Pancreas (tissue), 10 donors: ENCODE measurements around the gene COL5A3. TPM values are rescaled to one million over a fixed set of nuclear protein-coding genes. Genes with fewer than 3 reads are reported as not detected.

Source experiments
- ATAC-seq, 4 donors: fragments of 200-7000 bp; cut with Tn5 transposase; one replicate each; pipeline versions ENCODE4 v1.8.0 to v1.9.1; 2020; ENCODE audit warnings: mild to moderate bottlenecking in 4 of 4, moderate library complexity in 4 of 4
- DNase-seq, 6 donors: peaks; one replicate each; pipeline ENCODE4 v3.0.0-alpha.2; 2020
- FAIRE-seq: peaks from 2 replicates; lab custom pipeline; 2012; peaks lifted over from hg19 to GRCh38; lab: Jason Lieb, UNC
- H3K27ac ChIP-seq, 4 donors: fragments of 200-600 bp; sonication (generic); 1 replicate in 3 of 4; 2 replicates in 1 of 4; pipeline versions ENCODE4 v1.5.0 to v1.8.0; 2020
- H3K27me3 ChIP-seq, 4 donors: fragments of 200-600 bp; one replicate each; pipeline ENCODE4 v1.8.0; 2021
- H3K36me3 ChIP-seq, 3 donors: fragments of 200-600 bp; sonication (generic) in 1 of 3; one replicate each; pipeline versions ENCODE4 v1.5.0 to v1.8.0; 2020 to 2021
- H3K4me1 ChIP-seq, 3 donors: fragments of 200-600 bp; one replicate each; pipeline ENCODE4 v1.8.0; 2021
- H3K4me3 ChIP-seq, 4 donors: fragments of 200-600 bp; sonication (generic) in 2 of 4; one replicate each; pipeline versions ENCODE4 v1.5.0 to v1.8.0; 2020 to 2021
- H3K9me3 ChIP-seq, 4 donors: fragments of 200-600 bp; one replicate each; pipeline ENCODE4 v1.8.0; 2021
- CTCF ChIP-seq, 4 donors: fragments of 200-600 bp; sonication (generic) in 3 of 4; IDR thresholded peaks; one replicate each; pipeline versions ENCODE4 v1.5.0 to v1.8.0; 2021; ENCODE audit warnings: antibody characterized with exemption in 4 of 4
- WGBS, 2 donors: extraction: QIAGEN DNeasy Blood & Tissue Kit; methylation state at CpG; one replicate each; pipeline ENCODE4 v1.1.7; 2013; 5-methylcytosine and 5-hydroxymethylcytosine counted together
- intact Hi-C, 3 donors: fragments of 100-400 bp; cut with DNase I; formaldehyde crosslinking; loops; one replicate each; pipeline versions ENCODE4 v1.11.1 to v1.14.2; 2022
- polyA plus RNA-seq, 2 donors: library from polyadenylated mRNA; stranded (reverse); fragments of 200-250 nt; gene quantifications; one replicate each; pipeline ENCODE4 v1.2.3, GENCODE V29; 2013
- total RNA-seq, 6 donors: library from RNA; stranded (reverse); fragmentation: NEBNext Ultra II Directional in 4 of 6; extraction: Animal tissue kit (Norgen Biotek cat#: 25700) in 4 of 6; gene quantifications; one replicate each; pipeline versions ENCODE4 v1.2.1 to v1.2.4, GENCODE V29; 2021 to 2023
- donor health status: healthy with polysubstance abuse.
- donor health status: DM: no; HTN: no; CAD: no; lungs with moderate emphysema.
- donor health status: DM: no; HTN: no; CAD: no.
- donor health status: control.
- donor health status: control.
- donor health status: Bipolar disorder and iron deficiency.
- donor health status: DM: yes; HTN: yes; CAD: no.
- donor health status: DM: no; HTN: no; CAD: no.
- donor health status: DM: no; HTN: no; CAD: no.
- donor health status: DM: yes; HTN: yes; CAD: no.

The COL5A3 gene
- total and polyA plus RNA-seq, 8 donors, result 1.0 to 8.7 (median 2.8) TPM

GRCh38 chr19:10021446-10021845 is 11.1 kb upstream of the COL5A3 start:
- no peaks in the 10 kb centered on the region for H3K36me3 ChIP-seq
- H3K4me1 ChIP-seq, result no peaks in the 10 kb centered on the region
- DNase-seq (no peak), ATAC-seq (no peak), FAIRE-seq (no peak)
- no peaks in the 10 kb centered on the region for H3K27me3 ChIP-seq
- H3K4me3 ChIP-seq, result no peak overlapping the region
- intact Hi-C loops, result loop anchor here in 1 of 3 donors (10.0 kb wide), 1 partner anchor 87 kb away; the partner anchor contains the start of gene OLFM2
- no peak overlapping the region for H3K27ac ChIP-seq
- no peaks in the 10 kb centered on the region for H3K9me3 ChIP-seq
- 78 to 82% methylated on average over 23 of the region's 23 CpGs for WGBS, 2 donors
- TF ChIP-seq CTCF (IDR thresholded peaks at IDR 0.05), result no peak

GRCh38 chr19:10020851-10021250 is 10.5 kb upstream of the COL5A3 start:
- FAIRE-seq, result no peak
- H3K27ac ChIP-seq, result no peak overlapping the region
- 60 to 70% methylated on average over 6 of the region's 6 CpGs for WGBS, 2 donors
- no peaks in the 10 kb centered on the region for H3K4me1 ChIP-seq
- H3K36me3 ChIP-seq, result no peaks in the 10 kb centered on the region
- no peak overlapping the region for H3K4me3 ChIP-seq
- intact Hi-C loops, result loop anchor here in 1 of 3 donors (10.0 kb wide), 1 partner anchor 86 kb away; the partner anchor contains the start of gene OLFM2
- DNase-seq, result no peak
- no peak for ATAC-seq
- no peaks in the 10 kb centered on the region for H3K9me3 ChIP-seq
- TF ChIP-seq CTCF (IDR thresholded peaks at IDR 0.05), result no peak
- no peaks in the 10 kb centered on the region for H3K27me3 ChIP-seq

- Histone ChIP-seq H3K27ac (no peak overlapping the region), H3K27me3 (no peaks in the 10 kb centered on the region), H3K9me3 (no peaks in the 10 kb centered on the region), H3K36me3 (no peaks in the 10 kb centered on the region), H3K4me1 (no peaks in the 10 kb centered on the region), H3K4me3 (no peak overlapping the region)
- FAIRE-seq (no peak), DNase-seq (no peak), ATAC-seq (no peak)
- intact Hi-C loops, result no loop called here
- no peak for TF ChIP-seq CTCF (IDR thresholded peaks at IDR 0.05)
- 76 to 88% methylated on average over 5 of the region's 5 CpGs for WGBS, 2 donors
These were observed 8.9 kb upstream of the COL5A3 start for GRCh38 chr19:10019246-10019645.

- ATAC-seq (no peak), DNase-seq (no peak), FAIRE-seq (no peak)
- no peaks in the 10 kb centered on the region for H3K4me1 ChIP-seq
- 79 to 84% methylated on average over 9 of the region's 9 CpGs for WGBS, 2 donors
- no peaks in the 10 kb centered on the region for H3K9me3 ChIP-seq
- H3K4me3 ChIP-seq, result no peak overlapping the region
- intact Hi-C loops, result no loop called here
- no peak overlapping the region for H3K27ac ChIP-seq
- TF ChIP-seq CTCF (IDR thresholded peaks at IDR 0.05), result no peak
- no peaks in the 10 kb centered on the region for H3K36me3 ChIP-seq
- no peaks in the 10 kb centered on the region for H3K27me3 ChIP-seq
These were observed 8.5 kb upstream of the COL5A3 start for GRCh38 chr19:10018786-10019185.

- Histone ChIP-seq H3K27me3 (no peaks in the 10 kb centered on the region), H3K9me3 (no peaks in the 10 kb centered on the region), H3K4me1 (no peaks in the 10 kb centered on the region), H3K4me3 (no peak overlapping the region), H3K36me3 (no peaks in the 10 kb centered on the region), H3K27ac (no peak overlapping the region)
- FAIRE-seq (no peak), DNase-seq (no peak), ATAC-seq (no peak)
- WGBS, 2 donors, result 74 to 79% methylated on average over 3 of the region's 3 CpGs
- intact Hi-C loops, result no loop called here
- TF ChIP-seq CTCF (IDR thresholded peaks at IDR 0.05), result no peak
These were observed 8.0 kb upstream of the COL5A3 start for GRCh38 chr19:10018263-10018662.
